Calu3 (cell line): ENCODE measurements around the gene DKKL1. TPM values are rescaled to one million over a fixed set of nuclear protein-coding genes. Genes with fewer than 3 reads are reported as not detected.
"Not testable (repeated sequence)": the region's sequence is repeated elsewhere in the genome, so short reads cannot be mapped to it uniquely, and the experiment has no call there.

Source experiments
- BruUV-seq: library from RNA; stranded (reverse); fragments of 400-500 nt; replicated peaks from 2 replicates; lab custom pipeline; 2021; lab: Mats Ljungman, UMichigan
- CTCF ChIA-PET: fragments of 300-600 bp; sonication (Branson Sonifier 250); formaldehyde crosslinking; loops from one replicate; lab custom pipeline; 2022; ENCODE audit warnings: antibody characterized with exemption; lab: Charles Lee
- DNase-seq: peaks from one replicate; pipeline ENCODE4 v3.0.0; 2022
- H3K27ac Mint-ChIP-seq: one replicate; pipeline ENCODE4 v1.8.0; 2022; ENCODE audit warnings: mixed read lengths; ENCODE audit not compliant: unreplicated experiment
- H3K27me3 Mint-ChIP-seq: one replicate; pipeline ENCODE4 v1.8.0; 2022; ENCODE audit warnings: mixed read lengths; ENCODE audit not compliant: unreplicated experiment
- H3K36me3 Mint-ChIP-seq: one replicate; pipeline ENCODE4 v1.8.0; 2022; ENCODE audit warnings: mild to moderate bottlenecking, moderate library complexity, mixed read lengths; ENCODE audit not compliant: insufficient read depth, unreplicated experiment
- H3K4me1 Mint-ChIP-seq: one replicate; pipeline ENCODE4 v1.8.0; 2022; ENCODE audit warnings: mild to moderate bottlenecking, low read depth, mixed read lengths; ENCODE audit not compliant: unreplicated experiment
- H3K4me3 Mint-ChIP-seq: one replicate; pipeline ENCODE4 v1.8.0; 2022; ENCODE audit warnings: mild to moderate bottlenecking, low read depth, moderate library complexity, mixed read lengths; ENCODE audit not compliant: unreplicated experiment
- H3K9me3 Mint-ChIP-seq: one replicate; pipeline ENCODE4 v1.8.0; 2022; ENCODE audit warnings: low read depth, mixed read lengths; ENCODE audit not compliant: unreplicated experiment
- intact Hi-C: fragments of 100-400 bp; cut with micrococcal nuclease; formaldehyde crosslinking; loops from one replicate; pipeline ENCODE4 v1.10.0; 2022; ENCODE audit not compliant: unreplicated experiment
- total RNA-seq: library from RNA; stranded (reverse); gene quantifications from 2 replicates; pipeline ENCODE4 v1.2.3, GENCODE V29; 2022
- TF ChIP-seq, protein P1 (sequence below): fragments of 200-600 bp; IDR thresholded peaks from one replicate; pipeline ENCODE4 v1.8.0; 2022; ENCODE audit warnings: antibody characterized with exemption; ENCODE audit not compliant: unreplicated experiment

Gene DKKL1
- total RNA-seq, 1 experiment from 2014 or later: not detected

DNA sequence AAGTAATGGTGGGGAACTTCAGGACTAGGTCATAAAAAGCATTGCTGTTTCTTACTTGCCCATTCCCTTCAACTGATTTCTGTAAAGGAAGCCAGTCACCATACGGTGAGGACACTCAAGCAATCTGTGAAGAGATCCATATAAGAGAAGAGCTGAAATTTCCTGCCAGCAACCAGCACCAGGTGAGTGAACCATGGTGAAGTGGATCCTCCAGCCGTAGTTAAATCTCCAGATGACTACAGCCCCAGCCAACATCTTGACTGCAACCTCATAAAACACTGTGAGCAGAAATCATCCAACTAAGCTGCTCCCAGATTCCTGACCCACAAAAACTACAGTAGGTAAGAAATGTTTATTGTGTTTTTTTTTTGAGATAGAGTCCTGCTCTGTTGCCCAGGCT lies 34.9 kb upstream of the DKKL1 start:
- H3K36me3 Mint-ChIP-seq: no peaks in the 10 kb centered on the region
- BruUV-seq: no TSS peak
- no peak overlapping the region for H3K27ac Mint-ChIP-seq
- peaks cover 3% of the 10 kb centered on the region for H3K9me3 Mint-ChIP-seq
- no peak for DNase-seq
- peaks cover 44% of the 10 kb centered on the region for H3K27me3 Mint-ChIP-seq
- H3K4me1 Mint-ChIP-seq: no peaks in the 10 kb centered on the region
- CTCF ChIA-PET: no interaction called here
- no peak overlapping the region for H3K4me3 Mint-ChIP-seq
- TF ChIP-seq, protein P1, sequence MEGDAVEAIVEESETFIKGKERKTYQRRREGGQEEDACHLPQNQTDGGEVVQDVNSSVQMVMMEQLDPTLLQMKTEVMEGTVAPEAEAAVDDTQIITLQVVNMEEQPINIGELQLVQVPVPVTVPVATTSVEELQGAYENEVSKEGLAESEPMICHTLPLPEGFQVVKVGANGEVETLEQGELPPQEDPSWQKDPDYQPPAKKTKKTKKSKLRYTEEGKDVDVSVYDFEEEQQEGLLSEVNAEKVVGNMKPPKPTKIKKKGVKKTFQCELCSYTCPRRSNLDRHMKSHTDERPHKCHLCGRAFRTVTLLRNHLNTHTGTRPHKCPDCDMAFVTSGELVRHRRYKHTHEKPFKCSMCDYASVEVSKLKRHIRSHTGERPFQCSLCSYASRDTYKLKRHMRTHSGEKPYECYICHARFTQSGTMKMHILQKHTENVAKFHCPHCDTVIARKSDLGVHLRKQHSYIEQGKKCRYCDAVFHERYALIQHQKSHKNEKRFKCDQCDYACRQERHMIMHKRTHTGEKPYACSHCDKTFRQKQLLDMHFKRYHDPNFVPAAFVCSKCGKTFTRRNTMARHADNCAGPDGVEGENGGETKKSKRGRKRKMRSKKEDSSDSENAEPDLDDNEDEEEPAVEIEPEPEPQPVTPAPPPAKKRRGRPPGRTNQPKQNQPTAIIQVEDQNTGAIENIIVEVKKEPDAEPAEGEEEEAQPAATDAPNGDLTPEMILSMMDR: no peak
- intact Hi-C loops: loop anchor here (1.0 kb wide), 2 partner anchors 62 to 102 kb away; no protein-coding TSS in a partner anchor

DNA sequence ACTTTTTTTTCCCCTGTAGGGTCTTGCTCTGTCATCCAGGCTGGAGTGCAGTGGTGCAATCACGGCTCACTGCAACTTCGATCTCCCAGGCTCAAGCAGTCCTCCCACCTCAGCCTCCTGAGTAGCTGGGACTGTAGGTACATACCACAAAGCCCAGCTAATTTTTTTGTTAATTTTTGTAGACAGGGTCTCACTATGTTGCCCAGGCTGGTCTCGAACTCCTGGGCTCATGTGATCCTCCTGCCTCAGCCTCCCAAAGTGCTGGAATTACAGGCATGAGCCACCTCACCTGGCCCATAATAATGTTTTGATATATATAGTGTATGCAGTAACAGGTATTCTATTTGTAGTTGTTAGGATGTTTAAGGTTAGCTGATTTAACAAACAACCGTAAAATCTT lies 32.5 kb upstream of the DKKL1 start:
- DNase-seq, H3K4me3 Mint-ChIP-seq, H3K4me1 Mint-ChIP-seq, H3K9me3 Mint-ChIP-seq, H3K27ac Mint-ChIP-seq, H3K36me3 Mint-ChIP-seq, intact Hi-C loops, BruUV-seq: not testable (repeated sequence)
- H3K27me3 Mint-ChIP-seq: peaks cover 56% of the 10 kb centered on the region
- CTCF ChIA-PET: interaction anchor here (0.7 to 1.3 kb wide), 3 partner anchors 32 to 106 kb away, joined by 3 to 4 read pairs (median 4); partner anchors contain the start of gene TEAD2

DNA sequence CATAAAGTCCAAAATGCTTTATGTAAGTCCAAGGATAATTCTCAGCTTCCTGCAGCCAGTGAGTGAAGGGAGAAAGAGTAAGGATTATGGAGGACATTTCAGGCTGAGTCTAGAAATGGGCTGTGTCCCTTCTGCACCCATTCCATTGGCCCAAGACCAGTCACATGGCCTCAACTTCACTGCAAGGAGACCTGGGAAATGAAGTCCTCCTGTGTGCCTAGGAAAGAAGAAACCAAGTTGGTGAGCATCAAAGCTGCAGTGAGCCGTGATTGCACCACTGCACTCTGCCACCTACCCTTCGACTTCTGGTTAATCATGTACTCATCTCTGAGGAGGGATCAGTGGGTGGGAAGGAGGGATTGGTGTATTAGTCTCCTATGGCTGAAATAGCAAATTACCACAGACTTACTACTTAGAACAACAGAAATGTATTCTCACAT lies 32.0 kb upstream of the DKKL1 start:
- Mint-ChIP-seq H3K4me3 (no peak overlapping the region), H3K4me1 (no peaks in the 10 kb centered on the region)
- TF ChIP-seq, protein P1: no peak

DNA sequence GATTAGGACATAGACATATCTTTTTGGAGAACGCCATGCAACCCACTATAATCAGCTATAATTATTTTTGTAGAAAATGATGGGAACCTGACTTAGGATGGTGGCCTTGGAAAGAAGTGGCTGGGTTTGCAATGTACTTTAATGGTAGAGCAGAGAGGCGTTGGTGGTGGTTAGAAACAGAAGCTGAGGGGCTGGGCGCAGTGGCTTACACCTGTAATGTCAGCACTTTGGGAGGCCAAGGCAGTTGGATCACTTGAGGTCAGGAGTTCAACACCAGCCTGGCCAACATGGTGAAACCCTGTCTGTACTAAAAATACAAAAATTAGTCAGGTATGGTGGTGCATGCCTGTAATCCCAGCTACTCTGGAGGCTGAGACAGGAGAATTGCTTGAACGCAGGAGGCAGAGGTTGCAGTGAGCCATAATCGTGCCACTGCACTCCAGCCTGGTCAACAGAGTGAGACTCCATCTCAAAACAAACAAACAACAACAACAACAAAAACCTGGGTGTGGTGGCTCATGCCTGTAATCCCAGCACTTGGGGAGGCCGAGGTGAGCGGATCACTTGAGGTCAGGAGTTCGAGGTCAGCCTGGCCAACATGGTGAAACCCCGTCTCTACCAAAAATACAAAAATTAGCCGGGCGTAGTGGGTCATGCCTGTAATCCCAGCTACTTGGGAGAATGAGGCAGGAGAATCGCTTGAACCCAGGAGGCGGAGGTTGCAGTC lies 30.8 kb upstream of the DKKL1 start:
- intact Hi-C loops, H3K4me3 Mint-ChIP-seq, H3K36me3 Mint-ChIP-seq, DNase-seq, H3K27ac Mint-ChIP-seq, BruUV-seq, H3K9me3 Mint-ChIP-seq, H3K4me1 Mint-ChIP-seq: not testable (repeated sequence)
- peaks cover 64% of the 10 kb centered on the region for H3K27me3 Mint-ChIP-seq
- CTCF ChIA-PET: interaction anchor here (0.6 kb wide), 1 partner anchor 46 kb away, joined by 3 read pairs; no protein-coding TSS in a partner anchor

More for the DNA sequence above, 32.0 kb upstream of the DKKL1 start:
- H3K9me3 Mint-ChIP-seq: no peaks in the 10 kb centered on the region
- H3K27ac Mint-ChIP-seq: no peak overlapping the region
- CTCF ChIA-PET: interaction anchor here (0.8 kb wide), 1 partner anchor 106 kb away, joined by 3 read pairs; no protein-coding TSS in a partner anchor
- peaks cover 60% of the 10 kb centered on the region for H3K27me3 Mint-ChIP-seq
- no TSS peak for BruUV-seq
- peak; percentile 52 for DNase-seq
- intact Hi-C loops: no loop called here
- no peaks in the 10 kb centered on the region for H3K36me3 Mint-ChIP-seq

DNA sequence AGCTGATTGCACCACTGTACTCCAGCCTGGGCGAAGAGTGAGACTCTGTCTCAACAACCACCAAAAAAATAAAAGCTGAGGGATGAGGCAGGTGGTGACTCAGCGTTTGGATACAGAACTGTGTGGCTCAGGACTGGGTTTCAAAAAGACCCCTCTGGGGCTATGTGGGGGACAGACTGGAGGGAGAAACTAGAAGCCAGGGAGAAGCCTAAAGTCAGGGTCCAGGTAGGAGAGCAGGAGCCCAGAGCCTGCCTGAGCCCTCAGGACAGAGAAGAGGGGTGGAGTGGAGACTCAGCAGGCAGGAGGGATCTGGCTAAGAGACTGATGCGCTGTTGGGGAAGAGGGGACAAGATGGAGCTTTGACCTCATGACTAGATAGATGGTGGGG lies 30.3 kb upstream of the DKKL1 start:
- H3K27ac Mint-ChIP-seq: no peak overlapping the region
- intact Hi-C loops: no loop called here
- peaks cover 64% of the 10 kb centered on the region for H3K27me3 Mint-ChIP-seq
- H3K36me3 Mint-ChIP-seq: no peaks in the 10 kb centered on the region
- no peak for DNase-seq
- H3K4me1 Mint-ChIP-seq: no peaks in the 10 kb centered on the region
- no TSS peak for BruUV-seq
- TF ChIP-seq, protein P1: no peak
- CTCF ChIA-PET: no interaction called here
- H3K4me3 Mint-ChIP-seq: no peak overlapping the region
- H3K9me3 Mint-ChIP-seq: no peaks in the 10 kb centered on the region
